Activated naive CD4-positive, alpha-beta T cell (primary cell): ENCODE data around the gene TXNRD1.
"Not testable (repeated sequence)": the region's sequence is repeated elsewhere in the genome, so short reads cannot be mapped to it uniquely, and the experiment has no call there.

Source experiments
- DNase-seq, 4 experiments: peaks; one replicate each; lab custom pipeline; 2025; lab: John Stamatoyannopoulos, UW

The TXNRD1 gene

DNA sequence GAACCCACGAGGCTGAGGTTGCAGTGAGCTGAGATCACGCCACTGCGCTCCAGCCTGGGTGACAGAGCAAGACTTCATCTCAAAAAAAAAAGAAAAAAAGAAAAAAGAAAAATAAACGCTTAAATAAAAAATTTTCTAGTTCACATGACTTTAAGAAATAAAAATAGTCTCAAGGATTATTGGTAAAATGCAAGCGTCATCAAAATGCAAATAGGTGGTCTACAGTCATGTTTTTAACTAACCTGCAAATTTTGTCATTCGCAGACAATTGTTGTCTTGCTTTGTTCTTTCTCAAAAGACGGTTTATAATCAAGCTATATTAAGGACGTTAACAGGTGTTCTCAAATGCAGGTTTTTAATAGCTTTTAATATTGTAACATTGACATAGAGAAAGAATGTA lies 22.4 kb downstream of the TXNRD1 start:
- no peak for DNase-seq

DNA sequence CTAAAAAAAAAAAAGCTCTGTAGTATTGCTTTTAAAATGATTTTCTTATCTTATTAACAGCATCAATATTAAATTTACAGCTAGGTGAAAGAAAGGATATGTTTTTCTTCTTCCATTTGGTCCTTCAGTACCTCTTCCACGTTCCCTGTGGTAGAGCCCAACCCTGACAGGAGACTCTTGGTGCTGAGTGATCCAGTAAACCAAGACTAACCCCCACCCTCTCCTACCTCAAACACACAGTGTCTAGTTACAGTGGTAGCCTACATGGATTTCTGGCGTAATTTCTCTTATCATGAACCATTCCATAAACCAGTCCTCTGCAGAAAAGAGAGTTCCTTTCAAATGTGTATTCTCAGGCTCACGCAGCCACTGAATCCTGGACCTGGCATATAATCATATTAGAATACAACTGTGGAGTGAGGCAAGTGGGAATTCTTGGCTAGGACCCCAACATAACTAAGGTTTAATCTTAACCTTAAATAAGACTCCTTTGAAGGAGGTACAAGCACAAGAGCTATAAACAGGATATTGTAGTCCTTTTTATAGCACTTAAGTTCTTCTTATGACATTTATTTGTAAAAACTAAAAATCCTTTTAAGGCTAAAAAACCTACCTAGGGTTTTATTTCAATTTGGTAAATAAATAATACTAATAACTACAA lies 27.1 kb downstream of the TXNRD1 start:
- DNase-seq = no peak

DNA sequence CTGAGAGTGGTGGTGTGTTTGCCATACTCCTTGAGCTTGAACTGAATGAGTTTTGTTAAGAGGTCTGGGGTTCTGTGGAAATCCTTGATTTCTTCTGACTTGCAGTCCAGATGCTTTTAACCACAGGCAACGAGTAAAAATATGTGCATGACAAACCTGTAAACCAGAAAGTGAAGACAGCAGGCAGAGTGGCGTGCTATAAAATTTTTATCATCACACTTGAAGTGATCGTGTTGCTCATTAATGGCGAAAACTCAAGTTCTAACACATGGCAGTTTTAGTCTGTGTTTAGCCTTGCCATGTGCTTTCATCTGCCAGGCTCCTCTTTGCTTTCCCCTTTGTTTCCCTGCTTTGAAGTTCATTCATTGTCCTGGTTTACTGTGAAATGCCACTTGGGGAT lies 28.0 kb downstream of the TXNRD1 start:
- no peak for DNase-seq

DNA sequence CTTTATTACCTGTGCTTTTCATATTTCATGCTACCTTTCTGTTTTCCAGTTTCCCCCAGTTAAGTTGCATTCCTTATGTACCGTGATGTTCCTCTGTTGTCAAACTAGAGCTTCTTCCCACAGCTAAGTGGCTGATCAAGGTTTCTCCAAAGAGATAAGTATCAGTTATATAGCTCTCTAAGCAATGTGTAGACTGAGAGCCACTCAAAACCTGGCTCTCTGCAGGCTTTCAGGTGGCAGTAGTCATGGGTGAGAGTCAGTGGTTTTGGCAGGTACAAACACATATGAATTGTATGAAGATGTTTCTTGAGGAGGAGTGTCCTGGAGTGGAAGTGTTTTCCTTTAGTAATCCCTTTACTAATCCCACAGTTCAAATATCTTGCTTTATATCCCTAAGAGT lies 28.4 kb downstream of the TXNRD1 start:
- no peak for DNase-seq

DNA sequence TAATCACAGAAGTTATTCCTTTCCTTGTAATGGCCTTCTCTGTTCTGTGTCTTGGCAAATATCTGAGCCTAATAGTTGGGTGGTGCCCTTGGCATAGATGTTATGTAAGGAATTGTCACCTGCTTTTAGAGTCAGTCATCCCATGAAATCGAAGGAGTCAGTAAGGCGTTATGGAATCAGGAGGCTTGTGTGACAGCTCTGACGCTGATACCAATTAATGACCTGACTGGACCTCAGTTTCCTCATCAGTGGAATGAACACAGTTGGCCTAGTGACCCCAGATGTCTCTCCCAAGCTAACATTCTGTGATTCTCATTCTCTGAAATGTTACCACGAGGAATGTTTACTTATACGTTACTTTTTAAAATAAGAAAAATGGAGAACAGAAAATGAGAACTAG lies 32.1 kb downstream of the TXNRD1 start:
- DNase-seq = no peak

DNA sequence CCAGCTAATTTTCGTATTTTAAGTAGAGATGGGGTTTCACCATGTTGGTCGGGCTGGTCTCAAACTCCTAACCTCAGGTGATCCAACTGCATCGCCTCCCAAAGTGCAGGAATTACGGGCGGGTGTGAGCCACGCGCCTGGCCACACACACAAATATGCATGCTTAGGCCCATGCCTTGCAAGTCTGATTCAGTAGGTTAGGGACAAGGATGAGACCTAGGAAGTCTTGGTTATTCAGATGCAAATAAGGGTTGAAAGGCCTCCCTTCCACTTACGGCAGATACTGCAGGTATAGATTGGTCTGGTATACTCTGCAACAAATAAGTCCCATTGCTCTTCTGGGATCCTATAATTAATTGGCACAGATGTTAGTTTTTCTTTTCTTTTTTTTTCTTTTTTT lies 32.9 kb downstream of the TXNRD1 start:
- DNase-seq = no peak

DNA sequence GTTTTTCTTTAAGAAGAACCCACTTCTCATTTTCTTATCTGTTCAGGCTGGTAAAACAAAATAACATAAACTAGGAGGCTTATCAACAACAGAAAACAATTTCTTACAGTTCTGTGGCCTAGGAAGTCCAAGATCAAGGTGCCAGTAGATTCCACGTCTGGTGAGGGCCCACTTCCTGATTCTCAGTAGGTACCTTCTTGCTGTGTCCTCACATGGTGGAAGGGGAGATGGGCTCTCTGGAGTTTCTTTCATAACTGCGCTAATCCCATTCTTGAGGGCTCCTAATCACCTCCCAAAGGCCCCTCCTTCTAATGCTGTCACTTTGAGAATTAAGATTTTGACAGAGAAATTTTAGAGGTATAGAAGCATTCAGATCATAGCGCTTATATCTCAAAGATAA lies 33.4 kb downstream of the TXNRD1 start:
- DNase-seq = no peak

DNA sequence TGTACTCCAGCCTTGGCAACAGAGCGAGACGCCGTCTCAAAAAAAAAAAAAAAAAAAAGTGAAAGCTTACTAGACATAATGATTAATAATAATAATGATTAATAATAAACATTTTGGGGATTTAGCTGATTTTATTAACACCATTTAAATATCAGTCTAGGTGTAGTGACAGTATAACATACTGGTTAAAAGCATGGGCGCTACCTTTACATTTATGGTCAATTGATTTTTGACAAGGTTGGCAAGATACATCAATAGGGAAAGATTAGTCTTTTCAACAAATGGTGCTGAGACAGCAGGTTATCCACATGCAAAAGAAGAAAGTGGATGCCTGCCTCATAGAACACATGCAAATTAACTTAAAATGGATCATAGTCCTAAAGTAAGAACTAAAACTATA lies 34.3 kb downstream of the TXNRD1 start:
- no peak for DNase-seq

DNA sequence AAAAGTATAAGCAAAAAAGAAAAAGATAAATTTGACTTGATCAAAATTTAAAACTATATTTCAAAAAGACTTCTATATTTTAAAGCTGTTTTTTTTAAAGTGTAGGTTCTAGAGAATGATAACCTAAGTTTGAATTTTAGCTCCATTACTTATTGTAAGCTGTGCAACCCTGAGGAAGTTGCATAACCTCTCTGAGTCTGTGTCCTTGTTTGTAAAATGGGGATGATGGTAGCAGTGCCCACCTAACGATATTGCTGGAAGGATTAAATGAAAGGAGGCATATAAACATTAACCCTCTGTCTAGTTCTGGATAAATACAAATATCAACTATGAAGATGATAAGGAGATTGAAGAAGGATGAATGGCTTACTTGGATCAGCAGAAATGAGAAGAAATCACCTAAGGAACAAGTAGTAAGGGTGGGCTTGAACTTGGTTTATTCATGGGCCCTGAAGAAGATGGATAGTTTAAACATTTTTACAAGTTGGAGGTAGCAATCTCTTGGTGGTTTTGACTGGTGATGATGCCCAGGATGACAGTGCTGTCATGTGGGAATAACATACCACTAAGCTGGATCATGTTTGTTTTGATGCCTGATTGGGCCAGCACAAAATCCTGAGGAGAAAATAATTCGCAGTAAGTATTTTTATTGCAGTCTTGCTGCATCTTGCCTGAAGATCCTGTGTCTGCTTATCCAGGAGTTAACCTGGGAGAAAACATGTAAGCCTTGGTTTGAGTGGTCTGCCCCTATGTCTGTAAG lies 35.0 kb downstream of the TXNRD1 start:
- no peak for DNase-seq

DNA sequence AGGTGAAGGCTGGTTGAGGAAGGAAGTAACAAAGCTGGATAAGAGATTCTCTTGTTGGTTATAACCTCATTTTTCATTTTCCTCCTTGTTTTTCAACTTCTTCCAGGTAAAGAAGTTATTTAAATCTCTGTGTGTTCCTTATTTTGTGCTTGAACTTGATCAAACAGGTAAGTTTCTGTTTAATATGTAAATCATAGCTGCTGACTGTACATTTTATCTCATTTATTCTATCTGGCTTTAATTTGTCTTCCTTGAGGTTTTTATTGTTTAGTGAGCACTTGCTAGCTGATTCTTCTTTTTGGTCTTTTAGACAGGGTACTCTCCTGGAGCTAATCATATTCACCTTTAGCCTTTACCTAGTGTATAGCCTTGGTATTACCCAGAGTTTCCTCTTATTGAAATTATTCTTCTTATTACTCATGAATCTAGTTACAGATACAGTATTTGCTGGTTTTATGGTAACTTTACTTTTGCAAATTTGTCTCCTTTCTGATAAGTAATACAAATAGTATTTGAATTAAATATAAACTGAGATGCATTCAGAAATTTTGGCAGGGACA lies 42.4 kb downstream of the TXNRD1 start:
- DNase-seq = no peak

DNA sequence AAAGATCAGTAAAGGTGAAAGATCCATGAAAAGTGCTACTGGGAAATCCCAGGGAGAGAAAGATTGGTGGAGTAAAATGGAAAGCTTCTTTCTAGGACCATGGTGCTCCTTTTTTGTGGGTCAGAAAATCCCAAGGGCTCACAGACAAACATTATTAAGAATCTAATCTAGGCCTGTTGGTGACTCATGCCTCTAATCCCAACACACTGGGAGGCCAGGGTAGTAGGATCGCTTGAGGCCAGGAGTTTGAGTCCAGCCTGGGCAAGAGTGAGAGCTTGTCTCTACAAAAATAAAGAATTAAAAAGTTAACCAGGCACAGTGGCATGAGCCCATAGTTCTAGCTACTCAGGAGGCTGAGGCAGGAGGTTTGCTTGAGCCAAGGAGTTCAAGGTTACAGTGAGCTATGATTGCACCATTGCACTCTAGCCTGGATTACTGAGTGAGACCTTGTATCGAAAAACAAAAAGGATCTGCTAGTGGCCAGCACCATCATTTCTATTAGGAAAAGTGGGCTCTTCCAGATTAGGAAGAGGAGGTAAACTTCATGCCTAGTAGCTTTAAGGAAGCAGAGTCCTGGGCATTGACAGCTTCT lies 43.0 kb downstream of the TXNRD1 start:
- DNase-seq = no peak

DNA sequence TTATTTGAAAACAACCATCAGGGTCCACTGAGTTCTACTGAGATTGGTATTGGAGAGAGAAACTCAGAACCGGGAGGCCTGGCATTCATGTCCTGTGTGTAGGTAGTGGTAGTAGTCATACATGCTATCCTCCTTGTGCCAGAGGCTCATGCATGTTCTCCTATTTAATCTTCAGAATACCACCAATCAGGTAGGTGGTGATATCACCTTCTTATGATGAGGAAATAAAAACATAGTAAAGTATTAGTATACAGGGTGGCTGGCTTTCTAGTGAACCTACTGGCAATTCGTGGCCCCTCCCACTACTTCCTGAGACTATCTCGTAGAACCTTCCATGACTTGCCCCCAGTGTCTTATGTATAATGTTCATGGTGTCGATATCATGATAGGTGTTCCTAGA lies 47.4 kb downstream of the TXNRD1 start:
- no peak for DNase-seq

DNA sequence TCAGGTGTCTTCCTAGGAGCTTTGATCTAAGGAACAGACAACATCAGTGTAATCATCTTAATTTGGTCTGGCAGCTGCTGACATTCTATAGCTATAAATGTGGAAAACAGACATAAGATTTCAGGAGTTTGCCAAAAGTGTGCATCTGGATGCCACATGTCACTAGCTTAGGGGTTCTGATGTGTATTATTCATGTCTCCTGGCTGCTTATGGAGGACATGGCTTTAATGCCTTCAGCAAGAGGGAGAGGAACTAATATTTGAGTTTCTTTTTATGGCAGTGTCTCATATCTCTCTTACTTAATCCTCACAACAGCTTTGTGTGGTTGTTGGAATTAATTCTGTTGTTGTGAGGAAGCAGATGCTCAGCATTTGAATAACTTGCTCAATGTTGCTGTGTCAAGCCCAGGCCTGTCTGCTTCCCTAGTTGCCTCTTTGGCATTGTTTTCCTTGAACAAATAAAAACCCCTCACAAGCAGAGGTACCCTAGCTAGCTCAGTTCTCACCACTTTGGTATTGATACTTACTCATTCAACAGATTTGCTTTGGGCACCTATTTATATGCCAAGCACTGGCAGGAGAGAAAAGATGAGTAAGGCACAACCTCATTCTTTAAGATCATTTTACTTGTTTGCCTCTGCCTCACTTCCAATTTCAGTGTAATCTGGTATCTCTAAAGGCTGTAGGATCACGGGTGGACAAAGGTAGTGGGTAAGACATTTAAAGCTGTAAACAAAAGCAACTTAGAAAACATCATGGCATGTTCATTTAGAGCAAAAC lies 48.2 kb downstream of the TXNRD1 start:
- DNase-seq = no peak

DNA sequence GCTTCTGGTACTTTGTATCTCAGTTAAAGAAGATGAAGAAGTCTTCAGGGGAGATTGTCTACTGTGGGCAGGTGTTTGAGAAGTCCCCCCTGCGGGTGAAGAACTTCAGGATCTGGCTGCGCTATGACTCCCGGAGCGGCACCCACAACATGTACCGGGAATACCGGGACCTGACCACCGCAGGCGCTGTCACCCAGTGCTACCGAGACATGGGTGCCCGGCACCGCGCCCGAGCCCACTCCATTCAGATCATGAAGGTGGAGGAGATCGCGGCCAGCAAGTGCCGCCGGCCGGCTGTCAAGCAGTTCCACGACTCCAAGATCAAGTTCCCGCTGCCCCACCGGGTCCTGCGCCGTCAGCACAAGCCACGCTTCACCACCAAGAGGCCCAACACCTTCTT lies 49.9 kb downstream of the TXNRD1 start:
- DNase-seq = not testable (repeated sequence)

DNA sequence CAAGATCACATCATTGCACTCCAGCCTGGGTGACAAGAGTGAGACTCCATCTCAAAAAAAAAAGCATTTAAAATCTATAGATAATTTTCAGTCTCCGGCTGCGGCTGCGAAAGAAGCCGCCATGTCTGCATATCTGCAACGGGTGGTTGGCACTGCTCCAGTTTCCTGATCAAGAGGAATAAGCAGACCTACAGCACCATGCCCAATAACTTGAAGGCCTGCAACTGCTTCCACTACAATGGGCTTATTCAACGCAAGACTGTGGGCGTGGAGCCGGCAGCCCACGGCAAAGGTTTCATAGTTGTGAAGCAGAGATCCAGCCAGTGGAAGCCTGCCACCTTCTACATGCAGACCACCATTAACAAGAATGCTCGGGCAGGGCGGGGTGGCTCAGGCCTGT lies 57.4 kb downstream of the TXNRD1 start:
- DNase-seq = no peak

DNA sequence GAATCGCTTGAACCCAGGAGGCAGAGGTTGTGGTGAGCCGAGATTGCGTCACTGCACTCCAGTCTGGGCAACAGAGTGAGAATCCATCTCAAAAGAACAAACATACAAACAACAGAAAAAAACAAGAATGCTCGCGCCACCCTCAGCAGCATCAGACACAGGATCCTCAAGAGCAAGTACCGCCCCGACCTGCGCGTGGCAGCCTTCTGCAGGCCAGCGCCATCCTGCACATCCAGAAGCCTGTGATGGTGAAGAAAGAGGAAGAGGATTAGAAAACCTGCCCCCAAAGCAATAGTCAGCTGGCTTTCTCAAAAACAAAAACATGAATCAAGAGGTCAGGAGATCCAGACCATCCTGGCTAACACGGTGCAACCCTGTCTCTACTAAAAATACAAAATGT lies 57.9 kb downstream of the TXNRD1 start:
- DNase-seq = no peak

DNA sequence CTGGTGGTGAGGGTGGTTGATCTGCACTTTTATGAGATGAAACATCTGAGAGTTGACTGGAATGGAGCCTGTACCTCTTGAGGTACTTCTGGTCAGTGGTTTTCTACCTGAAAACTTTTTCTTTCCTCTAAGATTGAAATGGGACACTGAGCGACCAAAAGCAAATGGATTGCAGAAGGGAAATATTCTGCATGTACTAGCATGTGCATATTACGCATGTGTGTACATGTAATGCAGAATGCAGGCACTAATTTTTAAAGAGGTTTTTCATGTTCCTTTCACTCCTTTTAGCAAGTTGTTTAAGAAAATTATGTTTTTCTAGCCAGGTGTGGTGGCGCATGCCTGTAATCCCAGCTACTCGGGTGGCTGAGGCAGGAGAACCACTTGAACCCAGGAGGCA lies 59.2 kb downstream of the TXNRD1 start:
- DNase-seq = no peak

DNA sequence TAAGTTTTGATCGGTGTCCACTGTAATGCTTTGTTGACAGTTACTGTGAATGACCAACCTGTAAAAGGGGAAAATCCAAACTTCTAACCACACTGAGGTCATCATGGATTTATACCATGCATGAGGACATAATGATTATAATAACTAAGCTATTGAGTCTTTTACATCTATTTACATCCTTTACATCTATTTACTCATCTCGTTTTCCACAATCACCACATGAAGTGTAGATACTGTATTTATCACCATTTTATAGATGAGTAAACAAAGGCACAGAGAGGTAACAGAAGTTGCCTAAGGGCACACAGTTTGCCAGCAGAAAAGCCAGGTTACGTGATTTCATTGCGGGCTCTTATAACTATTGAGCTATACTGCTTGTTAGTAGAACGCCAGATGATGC lies 60.1 kb downstream of the TXNRD1 start:
- no peak for DNase-seq

DNA sequence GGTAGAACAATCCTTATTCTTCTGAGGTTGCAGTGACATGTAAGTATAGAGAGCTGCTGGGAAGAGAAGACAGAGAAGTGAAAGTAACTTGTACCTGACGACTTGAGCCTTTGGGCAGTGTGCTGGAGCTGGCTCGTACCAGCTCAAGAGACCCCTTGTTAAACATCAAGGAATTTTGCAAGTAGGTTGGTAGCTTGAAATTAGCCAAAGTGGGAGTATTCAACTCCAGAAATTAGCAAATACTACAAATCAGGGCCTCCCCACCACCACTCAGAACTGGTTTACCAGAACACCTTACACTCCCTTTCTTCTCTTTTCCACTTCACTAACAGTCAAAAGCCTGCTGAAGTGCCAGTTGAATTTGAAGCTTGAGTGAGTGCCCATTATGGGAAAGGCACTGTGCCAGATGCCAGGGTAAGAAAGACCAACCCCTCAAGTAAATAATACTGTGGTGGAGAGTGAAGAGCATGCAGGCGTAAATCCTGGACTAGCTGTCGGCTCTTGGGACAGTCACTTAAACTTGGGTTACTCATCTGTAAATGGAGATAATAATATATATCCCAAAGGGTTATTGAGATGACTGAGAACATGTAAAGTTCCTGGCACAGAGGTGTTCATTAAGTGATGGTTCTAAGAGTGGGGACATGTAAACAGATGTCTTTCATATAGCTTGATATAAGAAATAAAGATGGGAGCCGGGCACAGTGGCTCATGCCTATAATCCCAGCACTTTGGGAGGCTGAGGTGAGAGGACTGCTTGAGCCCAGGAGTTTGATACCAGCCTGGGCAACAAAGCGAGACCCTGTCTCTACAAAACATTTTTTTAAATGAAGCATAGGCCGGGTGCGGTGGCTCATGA lies 60.9 kb downstream of the TXNRD1 start:
- DNase-seq = no peak

DNA sequence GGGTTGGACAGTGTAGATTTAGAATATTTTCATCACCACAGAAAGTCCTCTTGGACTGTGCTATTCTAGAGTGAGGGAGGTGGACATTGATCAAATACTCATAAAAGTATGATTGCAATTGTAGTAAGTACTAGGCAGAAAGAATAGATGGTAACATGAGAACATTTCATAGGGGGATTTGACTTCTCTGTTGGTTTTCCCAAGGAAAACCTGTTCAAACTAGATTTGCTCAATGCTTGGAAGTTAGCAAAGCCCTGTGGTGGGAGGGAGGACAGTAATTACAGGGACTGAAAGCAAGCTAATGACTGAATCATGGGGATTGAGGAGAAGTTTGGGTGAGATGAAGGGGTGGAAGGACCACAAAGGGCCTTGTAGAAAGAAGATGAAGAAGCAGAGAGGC lies 63.6 kb downstream of the TXNRD1 start:
- DNase-seq = no peak

DNA sequence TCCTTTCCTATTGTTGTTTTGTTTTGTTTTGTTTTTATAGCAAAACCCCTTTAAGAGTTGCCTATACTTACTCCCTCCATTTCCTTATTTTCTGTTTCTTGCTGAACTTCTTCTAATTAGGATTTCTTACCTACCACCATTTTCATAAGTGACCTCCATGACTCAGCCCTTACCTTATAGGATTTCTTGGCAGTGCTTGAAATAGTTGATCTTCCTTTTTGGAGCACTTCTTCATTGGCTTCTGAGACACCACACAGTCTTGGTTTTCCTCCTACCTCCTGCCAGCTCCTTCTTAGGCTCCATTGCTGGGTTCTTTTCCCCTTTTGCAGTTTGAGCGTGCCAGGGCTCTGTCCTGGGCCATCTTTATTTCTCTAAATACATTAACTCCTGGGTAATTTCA lies 64.5 kb downstream of the TXNRD1 start:
- DNase-seq = no peak
